ENCODE results near the gene OR10A4. TPM values are rescaled to one million over a fixed set of nuclear protein-coding genes. Genes with fewer than 3 reads are reported as not detected.

OR10A4 gene
- total RNA-seq = not detected
- long read RNA-seq = 0 reads

GRCh38 chr11:6876325-6876724 lies at the start of gene OR10A4:
OR10A4 (plus strand) TSS chr11:6876625; CDS start chr11:6876648, 23 bp downstream.
- DNase-seq (no peak), ATAC-seq (no peak)
- H3K27me3 ChIP-seq (ENCODE audit: low read depth) = no peaks in the 10 kb centered on the region
- H3K4me1 ChIP-seq = no peaks in the 10 kb centered on the region
- H3K4me3 ChIP-seq = no peak within 1 kb of the TSS
- intact Hi-C loops (cut with DNase I) = no loop called here
- H3K36me3 ChIP-seq = no peaks in the 10 kb centered on the region
- no peak within 1 kb of the TSS for H3K27ac ChIP-seq
- H3K9me3 ChIP-seq = no peaks in the 10 kb centered on the region
- no peak for TF ChIP-seq CTCF (IDR thresholded peaks at IDR 0.05)

GRCh38 chr11:6828103-6828502 lies 48.3 kb upstream of the OR10A4 start:
- ATAC-seq = no peak
- no peak for TF ChIP-seq CTCF (IDR thresholded peaks at IDR 0.05)
- H3K27me3 ChIP-seq (ENCODE audit: low read depth) = no peaks in the 10 kb centered on the region
- intact Hi-C loops (cut with DNase I) = no loop called here
- no peaks in the 10 kb centered on the region for H3K9me3 ChIP-seq
- H3K36me3 ChIP-seq = no peaks in the 10 kb centered on the region
- H3K4me1 ChIP-seq = no peaks in the 10 kb centered on the region
- no peak for DNase-seq
- H3K4me3 ChIP-seq = no peak overlapping the region
- H3K27ac ChIP-seq = no peak overlapping the region

- intact Hi-C loops (cut with DNase I) = no loop called here
- no peak overlapping the region for H3K27ac ChIP-seq
- no peaks in the 10 kb centered on the region for H3K4me1 ChIP-seq
- ATAC-seq = no peak
- H3K36me3 ChIP-seq = no peaks in the 10 kb centered on the region
- TF ChIP-seq CTCF (IDR thresholded peaks at IDR 0.05) = no peak
- H3K9me3 ChIP-seq = no peaks in the 10 kb centered on the region
- no peaks in the 10 kb centered on the region for H3K27me3 ChIP-seq (ENCODE audit: low read depth)
- no peak for DNase-seq
- H3K4me3 ChIP-seq = no peak overlapping the region
These were observed 43.1 kb upstream of the OR10A4 start for GRCh38 chr11:6833356-6833755.

GRCh38 chr11:6834021-6834420 lies 42.4 kb upstream of the OR10A4 start:
- Histone ChIP-seq H3K9me3 (no peaks in the 10 kb centered on the region), H3K27me3 (ENCODE audit: low read depth) (no peaks in the 10 kb centered on the region), H3K27ac (no peak overlapping the region), H3K4me1 (no peaks in the 10 kb centered on the region), H3K4me3 (no peak overlapping the region), H3K36me3 (no peaks in the 10 kb centered on the region)
- no peak for TF ChIP-seq CTCF (IDR thresholded peaks at IDR 0.05)
- ATAC-seq = no peak
- intact Hi-C loops (cut with DNase I) = no loop called here
- no peak for DNase-seq

GRCh38 chr11:6841694-6842093 lies 34.7 kb upstream of the OR10A4 start:
- ATAC-seq (no peak), DNase-seq (no peak)
- Histone ChIP-seq H3K27ac (no peak overlapping the region), H3K4me3 (no peak overlapping the region), H3K4me1 (no peaks in the 10 kb centered on the region), H3K9me3 (no peaks in the 10 kb centered on the region), H3K27me3 (ENCODE audit: low read depth) (no peaks in the 10 kb centered on the region), H3K36me3 (no peaks in the 10 kb centered on the region)
- no peak for TF ChIP-seq CTCF (IDR thresholded peaks at IDR 0.05)
- intact Hi-C loops (cut with DNase I) = no loop called here

GRCh38 chr11:6843670-6844069 lies 32.8 kb upstream of the OR10A4 start:
- no peaks in the 10 kb centered on the region for H3K9me3 ChIP-seq
- no peak for ATAC-seq
- intact Hi-C loops (cut with DNase I) = no loop called here
- no peaks in the 10 kb centered on the region for H3K36me3 ChIP-seq
- TF ChIP-seq CTCF (IDR thresholded peaks at IDR 0.05) = no peak
- H3K27me3 ChIP-seq (ENCODE audit: low read depth) = no peaks in the 10 kb centered on the region
- no peak overlapping the region for H3K4me3 ChIP-seq
- no peak for DNase-seq
- no peak overlapping the region for H3K27ac ChIP-seq
- H3K4me1 ChIP-seq = no peaks in the 10 kb centered on the region

Measured in lower lobe of right lung (tissue), 2 donors.